GM04503 (cell line): Measurements from ENCODE around the gene SLC13A1.

Source experiments
- DNase-seq: peaks from one replicate; pipeline ENCODE4 v3.0.0-alpha.2; 2012; ENCODE audit warnings: low read depth

The SLC13A1 gene

DNA sequence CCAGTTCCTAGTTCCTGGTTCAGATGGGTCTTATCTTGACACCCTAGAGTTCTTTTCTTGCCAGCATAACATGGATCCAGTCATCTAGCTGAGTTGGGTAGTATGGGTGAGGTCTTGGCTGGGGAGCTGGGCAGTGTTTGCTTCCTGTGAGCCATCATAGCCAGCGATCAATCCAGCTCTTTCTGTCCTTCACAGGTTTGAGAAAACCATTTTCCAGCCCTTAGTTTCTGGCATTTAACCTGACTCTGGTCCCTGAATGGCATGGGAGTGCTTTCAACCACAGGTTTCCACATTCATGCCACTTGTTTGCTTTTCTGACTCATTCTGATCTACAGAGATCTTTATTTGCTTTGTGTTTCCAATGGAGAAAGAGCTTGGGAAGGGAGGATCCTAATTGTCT is 8.6 kb downstream of the SLC13A1 start:
- DNase-seq, result no peak

DNA sequence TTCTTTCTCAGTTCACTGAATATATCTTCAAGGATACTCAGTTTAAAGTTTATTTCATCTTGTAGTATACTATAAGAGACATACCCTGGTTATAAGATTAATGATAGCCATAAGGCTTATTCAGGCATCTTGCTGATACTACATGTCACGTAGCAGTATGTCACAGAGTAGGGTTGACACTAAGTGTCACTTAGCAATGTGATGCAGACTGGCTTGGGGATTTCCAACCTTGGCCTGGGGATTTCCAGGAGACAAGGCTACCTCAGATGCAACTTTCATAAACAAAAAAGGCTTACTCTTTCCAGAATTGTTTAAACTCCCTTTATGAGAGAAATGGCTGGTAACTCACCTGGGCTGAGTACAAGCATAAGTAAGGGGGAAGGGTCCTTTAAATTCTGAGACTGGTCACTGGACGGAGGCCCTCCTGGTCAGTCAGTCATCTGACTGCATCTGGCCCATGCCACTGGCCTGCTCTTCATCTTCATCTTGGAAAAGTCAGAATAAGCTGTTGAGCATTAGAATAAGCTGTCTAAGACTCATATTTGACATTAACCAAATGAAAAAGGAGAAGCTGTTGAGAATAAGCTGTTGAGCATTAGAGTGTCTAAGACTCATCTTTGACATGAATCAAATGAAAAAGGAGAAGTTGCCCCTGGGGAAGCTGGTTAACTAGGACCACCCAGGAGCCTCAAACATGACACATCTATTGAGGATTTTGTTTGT is 9.5 kb downstream of the SLC13A1 start:
- no peak for DNase-seq

DNA sequence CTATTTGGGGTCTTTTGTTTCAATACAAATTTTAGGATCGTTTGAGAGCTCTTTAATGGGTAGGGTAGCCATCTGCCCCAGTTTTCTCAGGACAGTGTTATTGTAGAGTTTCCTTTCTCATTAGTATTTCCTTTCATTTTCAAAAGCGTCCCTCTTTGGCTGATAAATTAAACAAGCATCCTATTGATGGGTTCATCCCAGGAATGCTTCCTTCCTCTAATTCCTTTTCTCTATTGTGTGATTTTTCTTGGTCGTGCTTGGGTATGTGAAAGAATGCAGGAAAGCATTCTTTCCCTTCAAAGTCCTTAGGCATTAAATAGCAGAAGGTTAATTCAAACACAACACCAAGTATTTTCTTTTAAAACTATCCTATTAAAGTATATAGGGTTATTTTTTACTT is 14.0 kb downstream of the SLC13A1 start:
- DNase-seq, result no peak

DNA sequence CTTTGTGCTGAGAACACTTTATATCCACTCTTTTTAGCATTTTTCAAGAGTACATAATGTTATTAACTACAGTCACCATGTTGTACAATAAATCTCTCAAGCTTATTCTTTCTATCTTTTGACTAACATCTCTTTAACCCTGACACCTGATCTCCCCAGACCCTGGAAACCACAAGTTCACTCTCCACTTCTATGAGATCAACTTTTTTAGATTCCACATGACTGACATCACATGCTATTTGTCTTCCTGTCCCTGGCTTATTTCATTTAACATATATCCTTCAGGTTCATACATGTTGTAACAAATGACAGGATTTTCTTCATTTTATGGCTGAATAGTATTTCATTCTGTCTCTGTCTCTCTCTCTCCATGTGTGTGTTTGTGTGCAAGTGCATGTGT is 15.5 kb downstream of the SLC13A1 start:
- DNase-seq, result no peak

DNA sequence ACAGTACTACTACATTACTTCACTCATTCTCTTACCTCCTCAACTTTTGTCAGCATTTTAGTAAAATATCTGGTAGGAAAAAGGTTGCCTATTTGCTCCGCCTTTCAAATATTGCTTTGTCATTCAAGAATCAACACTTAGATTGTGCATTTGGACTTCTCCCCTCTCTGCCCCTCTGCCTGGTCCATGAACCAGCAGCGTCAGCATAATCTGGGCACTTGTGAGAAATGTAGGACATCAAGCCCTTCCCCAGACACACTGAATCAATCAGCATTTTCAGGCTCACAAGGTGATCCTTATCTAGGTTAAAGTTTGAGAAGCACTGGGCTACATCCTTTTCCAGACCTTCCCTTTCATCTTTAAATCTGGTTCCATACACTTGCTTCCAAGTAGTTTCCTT is 16.3 kb downstream of the SLC13A1 start:
- DNase-seq, result no peak

DNA sequence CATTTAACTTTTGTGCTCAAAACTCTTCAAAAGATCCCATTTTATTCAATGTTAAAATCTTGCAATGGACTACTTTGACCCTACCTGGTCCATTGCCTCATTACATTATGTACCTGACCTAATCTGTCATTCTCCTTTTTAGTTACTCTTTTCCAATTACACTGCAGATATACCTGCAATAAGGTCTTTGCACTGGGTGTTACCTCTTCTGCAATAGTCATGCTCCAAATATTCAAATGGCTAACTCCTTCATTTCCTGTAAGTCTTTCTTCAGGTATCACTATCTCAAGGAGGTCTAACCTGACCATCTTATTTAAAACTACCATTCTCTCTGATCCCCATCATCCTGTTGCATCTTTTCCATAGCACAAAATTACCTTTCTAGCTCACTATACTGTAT is 22.3 kb downstream of the SLC13A1 start:
- DNase-seq, result no peak

DNA sequence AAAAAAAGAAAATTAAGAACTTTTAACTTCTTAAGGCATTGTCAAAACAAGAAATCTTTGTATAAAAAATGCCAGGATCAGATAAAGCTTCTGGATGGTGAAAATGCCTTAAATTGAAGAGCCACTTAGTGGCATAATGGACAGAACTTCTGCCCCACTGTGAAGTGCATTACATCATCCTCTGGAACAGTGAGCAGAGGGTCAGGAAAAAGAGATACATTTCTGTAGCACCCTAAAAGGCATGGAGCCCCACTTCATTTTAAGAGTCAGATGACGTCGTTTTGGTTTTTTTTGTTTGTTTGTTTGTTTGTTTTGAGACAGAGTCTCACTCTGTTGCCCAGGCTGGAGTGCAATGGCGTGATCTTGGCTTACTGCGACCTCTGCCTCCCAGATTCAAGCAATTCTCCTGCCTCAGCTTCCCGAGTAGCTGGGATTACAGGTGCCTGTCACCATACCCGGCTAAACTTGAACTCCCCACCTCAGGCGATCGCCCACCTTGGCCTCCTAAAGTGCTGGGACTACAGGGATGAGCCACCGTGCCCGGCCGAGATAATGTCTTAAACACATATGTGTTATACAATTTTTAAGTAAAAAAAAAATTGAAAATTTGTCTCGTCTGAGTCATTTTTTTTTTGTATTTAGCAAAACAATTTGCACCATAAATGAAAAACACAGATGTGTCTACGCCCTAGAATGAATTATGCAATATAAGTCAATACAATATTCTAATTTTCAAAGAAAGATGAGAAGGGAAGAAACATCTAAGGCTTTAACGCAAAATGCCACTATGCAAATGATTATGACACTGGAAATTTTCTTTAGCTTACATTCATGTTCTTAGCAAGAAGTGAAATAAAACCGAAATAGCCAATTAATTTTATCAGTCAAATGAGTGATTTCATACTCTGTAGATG is 29.2 kb downstream of the SLC13A1 start:
- no peak for DNase-seq

DNA sequence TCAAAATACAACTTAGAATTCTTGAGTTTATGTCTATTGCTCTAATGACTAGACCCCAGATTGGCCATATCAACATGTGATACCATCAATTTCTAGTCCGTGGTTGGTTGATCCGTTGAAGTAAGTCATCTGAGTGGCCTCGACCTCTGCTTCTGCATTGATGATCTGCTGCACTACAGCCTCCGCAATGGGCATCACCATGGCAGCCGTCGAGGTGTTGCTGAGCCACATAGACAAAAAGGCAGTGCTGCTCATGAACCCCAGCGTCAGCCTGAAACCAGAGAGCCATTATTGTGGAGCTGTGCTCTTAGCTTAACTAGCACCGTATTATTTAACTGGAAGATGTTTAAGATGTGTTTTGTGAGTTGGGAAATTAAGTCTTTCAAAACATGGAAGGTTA is 30.7 kb downstream of the SLC13A1 start:
- no peak for DNase-seq

DNA sequence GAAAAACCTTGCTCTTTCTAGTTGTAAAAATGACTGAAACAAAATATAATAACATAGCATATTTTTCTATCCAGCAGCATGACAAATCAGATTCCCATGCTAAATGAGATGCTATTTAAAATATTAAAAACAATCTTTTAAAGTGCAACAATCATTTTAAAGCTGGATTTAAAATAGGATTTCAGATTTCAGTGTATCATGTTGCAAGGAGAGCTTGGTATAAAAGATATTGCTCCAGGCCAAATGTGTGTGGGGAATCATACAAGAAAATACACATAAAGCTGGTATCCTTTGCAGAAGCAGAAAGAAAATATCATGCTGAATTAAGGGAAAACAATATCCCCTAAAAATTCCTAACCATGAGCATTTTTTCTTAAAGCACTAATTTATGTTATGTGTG is 42.2 kb downstream of the SLC13A1 start:
- DNase-seq, result no peak

DNA sequence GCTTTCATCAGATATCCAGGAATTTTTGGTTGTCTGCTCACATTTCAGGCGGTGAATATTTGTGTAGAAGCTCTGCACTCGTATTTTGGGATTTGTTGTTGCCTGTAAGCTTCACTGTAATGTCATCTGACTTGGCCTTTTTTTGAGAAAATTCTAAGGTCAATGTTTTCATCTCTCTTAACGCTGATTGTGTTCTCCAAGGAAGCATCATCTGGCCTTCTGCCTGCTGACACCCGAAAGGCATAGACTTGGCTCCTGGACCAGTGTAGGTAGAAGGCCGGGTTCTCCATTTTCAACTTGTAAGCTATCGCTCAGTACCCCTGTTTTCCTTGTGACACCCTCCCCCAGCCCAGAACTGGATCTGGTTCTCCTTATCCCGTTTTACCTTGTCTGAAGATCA is 44.2 kb downstream of the SLC13A1 start:
- DNase-seq, result no peak

DNA sequence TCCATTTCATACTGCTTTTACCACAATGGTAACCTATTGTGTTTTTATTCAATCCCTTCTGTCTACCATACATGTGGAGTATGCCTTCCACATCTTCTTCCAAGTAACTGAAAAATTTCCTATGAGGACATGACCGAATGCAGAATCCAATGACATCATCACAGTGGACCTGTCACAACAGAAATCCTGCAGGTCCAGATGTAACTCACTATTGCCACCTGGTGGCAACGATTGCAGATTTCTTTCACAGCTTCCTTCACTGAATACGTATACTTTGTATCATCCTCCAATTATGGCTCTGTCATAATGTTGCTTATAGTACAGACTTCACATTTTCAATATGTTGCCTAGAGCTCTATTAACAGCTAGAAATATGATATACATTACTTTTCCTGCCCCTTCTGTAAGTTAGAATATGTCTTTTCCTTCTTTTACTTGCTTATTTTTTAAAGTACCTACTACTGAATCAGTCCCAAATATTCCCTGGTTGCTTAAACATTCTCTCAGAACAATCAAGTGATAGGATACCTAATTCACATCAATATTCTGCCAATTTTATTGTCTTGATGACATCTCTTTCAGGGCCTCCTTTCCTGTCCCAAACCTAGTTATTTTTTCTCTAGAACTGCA is 45.4 kb downstream of the SLC13A1 start:
- peak; percentile 14 for DNase-seq

DNA sequence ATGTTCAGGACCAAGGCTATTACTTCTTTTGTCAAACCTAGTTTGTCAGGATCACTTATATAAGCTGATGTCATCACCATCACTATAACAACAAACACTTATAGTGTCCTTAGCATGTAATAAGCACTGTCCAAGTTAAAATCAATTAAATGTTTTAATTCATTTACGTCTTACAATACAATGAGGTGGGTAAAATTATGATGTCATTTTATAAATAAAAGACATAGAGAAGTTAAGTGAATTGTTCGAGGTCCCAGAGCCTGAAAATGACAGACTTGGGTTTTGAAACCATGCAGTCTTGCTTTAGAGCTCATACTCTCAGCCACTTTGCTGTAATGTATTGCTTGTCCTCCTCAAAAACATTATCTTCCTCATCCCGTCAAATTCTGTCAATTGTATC is 48.3 kb downstream of the SLC13A1 start:
- DNase-seq, result no peak

DNA sequence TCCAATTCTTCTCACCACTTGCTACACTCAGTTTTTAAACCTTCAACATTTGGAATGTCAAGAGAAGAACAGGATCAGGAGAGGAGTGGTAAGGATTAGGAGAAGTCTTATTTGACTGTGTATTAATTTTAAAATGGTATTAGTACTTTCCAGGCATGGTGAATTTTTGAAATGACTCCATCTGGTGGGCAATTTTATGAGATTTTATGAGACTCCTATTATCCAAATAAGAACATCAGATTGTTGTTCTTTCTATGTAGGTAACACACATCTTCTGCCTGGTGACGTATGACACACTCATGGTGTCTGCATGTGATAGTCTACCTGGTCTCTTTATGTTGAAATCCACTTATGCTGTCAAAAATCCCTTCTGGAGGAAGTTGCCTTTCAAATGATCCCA is 51.0 kb downstream of the SLC13A1 start:
- no peak for DNase-seq

DNA sequence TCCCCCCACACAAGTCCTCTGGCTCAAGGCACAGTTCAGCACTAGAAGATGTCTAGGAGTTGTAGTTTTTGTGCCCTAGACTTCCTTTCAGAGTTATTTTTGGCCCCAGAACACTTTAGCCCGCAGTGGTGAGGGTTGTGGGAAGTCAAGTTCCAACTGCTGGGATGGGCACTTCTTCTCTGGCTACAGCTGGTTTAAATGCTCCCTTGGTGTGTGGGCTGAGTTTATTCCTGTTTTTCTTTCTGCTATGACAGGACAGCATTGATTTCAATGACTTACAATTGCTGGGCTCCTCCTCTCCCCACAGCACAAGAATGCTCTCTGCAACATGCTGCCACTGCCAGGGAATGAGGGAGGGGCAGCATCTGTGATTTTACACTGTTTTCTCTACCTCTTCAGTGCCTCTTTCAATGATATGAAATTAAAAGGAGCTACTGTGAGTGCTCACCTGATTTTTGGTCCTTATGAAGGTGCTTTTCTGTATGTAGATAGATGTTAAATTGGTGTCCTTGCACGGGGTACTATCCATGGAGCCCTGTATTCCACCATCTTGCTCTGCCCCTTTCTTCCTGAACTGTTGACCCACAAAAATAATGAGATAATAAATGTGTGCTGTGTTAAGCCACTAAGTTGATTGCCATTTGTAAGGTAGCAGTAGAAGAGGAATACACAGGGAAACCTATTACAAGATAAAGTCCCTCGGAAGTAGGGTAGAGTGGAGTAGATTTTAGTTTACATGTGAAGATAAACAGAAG is 56.3 kb downstream of the SLC13A1 start:
- DNase-seq, result no peak

DNA sequence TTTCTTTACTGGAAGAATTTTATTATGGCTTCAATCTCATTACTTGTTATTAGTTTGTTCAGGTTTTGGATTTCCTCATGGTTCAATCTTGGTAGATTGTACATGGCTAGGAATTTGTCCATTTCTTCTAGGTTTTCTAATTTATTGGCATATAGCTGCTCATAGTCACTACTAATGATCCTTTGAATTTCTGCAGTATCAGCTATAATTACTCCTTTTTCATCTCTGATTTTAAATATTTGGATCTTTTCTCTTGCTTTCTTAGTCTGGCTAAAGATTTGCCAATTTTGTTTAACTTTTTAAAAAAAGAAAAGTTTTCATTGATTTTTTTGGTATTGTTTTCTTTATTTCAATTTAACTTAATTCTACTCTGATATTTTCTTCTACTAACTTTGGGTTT is 59.2 kb downstream of the SLC13A1 start:
- no peak for DNase-seq

DNA sequence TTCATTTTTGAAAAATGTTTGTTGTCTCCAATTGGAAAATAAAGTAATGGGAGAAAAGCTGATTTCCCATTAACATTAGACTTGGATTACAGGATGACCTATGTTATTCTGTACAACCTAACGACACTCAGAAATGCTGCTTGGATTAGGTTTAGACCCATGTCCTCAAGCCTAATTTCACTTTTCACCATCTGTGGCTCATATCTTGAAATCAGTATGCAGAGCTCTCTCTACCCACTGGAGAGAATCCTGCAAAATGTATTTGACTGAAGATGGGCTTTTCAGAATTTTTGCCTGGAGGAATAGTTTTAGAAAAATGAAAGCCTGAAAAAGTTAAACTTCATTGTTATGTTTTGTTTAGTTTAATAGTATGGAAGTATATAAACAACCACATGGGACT is 63.8 kb downstream of the SLC13A1 start:
- no peak for DNase-seq

DNA sequence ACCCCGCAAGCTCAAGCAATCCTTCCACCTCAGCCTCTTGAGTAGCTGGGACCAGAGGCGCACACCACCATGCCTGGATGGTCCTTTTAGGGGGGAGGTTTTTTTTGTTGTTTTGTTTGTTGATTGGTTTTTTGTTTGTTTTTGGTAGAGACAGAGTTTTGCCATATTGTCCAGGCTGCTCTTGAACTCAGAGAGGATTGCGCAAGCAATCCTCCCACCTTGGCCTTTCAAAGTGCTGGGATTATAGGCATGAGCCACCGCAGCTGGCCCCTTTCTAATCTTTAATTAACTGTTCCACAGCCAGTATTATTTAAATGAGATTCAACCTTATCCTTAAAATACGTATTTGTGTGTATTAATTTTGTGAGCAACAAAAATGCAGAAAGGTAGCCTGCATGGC is 65.8 kb downstream of the SLC13A1 start:
- DNase-seq, result no peak

DNA sequence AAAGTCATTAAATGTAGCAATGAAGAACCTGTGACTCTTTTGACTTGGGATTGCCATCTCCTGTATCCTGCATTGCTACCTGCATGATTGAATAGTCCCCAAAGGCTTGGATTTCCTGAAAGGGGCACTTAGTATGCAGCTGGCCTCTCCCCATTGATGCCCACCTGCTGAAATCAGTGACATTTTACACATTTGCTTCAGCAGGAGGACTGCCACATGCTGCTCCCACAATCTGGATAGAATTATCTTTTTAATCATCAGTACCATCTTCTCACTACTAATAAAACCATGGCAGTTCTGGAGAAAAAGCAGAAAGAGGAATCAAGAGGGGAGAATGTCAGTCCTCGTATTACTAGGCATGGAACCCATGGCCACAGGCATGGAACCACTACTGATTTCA is 67.8 kb downstream of the SLC13A1 start:
- DNase-seq, result no peak

DNA sequence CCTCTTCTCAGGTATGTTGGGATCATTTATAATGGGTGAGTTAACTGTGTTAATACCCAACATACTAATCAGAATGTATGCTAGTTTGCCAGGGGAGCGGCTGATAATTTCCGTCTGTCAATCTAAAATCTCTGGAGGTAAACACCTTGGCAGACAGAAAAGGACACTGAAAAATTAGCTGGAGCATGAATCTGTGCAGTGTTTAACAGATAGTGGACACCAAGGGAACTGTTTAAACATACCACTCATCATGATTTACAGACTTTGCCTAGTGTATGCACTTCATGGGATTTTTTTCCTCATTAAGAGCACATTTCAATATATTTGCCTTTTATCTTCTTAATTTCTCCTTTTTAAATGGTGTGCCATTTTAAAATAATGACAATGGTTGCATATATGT is 68.2 kb downstream of the SLC13A1 start:
- no peak for DNase-seq

DNA sequence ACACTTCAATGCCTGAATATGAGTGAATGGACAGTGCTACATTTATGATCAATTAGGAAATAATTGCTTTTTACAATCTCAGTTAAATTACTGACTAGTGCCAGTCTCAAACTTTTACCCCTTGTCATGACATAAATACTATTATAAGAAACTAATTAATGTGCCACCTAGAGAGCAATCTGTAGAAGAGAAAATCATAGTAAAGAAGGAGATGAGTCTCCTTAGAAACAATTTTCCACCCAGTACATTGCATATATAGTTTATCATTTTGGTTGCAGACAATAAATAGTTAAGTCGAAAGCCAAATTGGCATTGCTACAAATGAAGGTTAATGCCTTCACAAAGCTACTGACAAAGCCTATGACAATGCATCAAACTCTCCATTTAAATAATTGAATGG is 68.6 kb downstream of the SLC13A1 start:
- no peak for DNase-seq

DNA sequence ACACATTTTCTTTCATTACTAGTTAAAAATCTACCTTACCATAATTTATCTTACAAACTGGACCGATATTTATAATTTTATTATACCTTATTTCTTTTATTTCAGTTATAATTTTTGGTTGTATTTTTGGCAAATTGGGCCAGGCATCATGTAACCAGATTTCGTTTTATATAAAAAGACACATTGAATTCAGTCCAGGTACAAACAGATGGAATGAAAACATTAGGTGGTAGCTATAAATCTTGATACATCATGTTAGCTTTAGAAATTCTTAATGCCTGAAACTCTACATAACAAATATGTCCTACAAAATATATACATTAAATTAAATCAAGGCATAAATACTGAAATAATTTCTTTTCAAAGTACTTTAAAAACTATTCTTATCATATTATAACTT is 73.1 kb downstream of the SLC13A1 start:
- DNase-seq, result no peak

DNA sequence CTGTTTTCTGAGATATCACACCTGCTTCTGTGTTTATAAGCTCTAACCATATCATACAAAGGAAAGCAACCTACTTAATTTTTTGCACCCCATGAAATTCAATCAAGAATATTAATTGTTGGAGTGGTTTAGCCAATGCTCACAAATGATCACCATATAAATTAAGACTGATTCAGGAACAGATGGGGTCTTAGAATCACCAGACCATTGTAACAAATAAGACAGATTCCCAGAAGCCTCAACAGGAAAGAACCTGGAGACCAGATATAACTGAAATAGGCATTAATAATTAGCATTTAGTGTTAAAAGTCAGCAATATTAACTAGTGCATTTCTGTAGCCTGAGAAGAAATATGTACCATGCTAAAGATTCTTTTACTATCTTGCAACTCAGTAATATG is 73.6 kb downstream of the SLC13A1 start:
- no peak for DNase-seq
